Fibroblast of lung (primary cell): Measurements from ENCODE around the gene ZC3H14. TPM values are rescaled to one million over a fixed set of nuclear protein-coding genes. Genes with fewer than 3 reads are reported as not detected.

Source experiments
- DNase-seq, 2 donors: peaks; one replicate each; pipeline versions ENCODE4 v3.0.0 to v3.0.0-alpha.2; 2010; ENCODE audit warnings: low read depth in 2 of 2
- H2AFZ ChIP-seq: 2 replicates; pipeline ENCODE4 v1.5.1; 2012; ENCODE audit warnings: low read length, control low read depth, inconsistent platforms
- H3K27ac ChIP-seq: 2 replicates; pipeline ENCODE4 v1.5.1; 2011; ENCODE audit warnings: low read length, control low read depth; ENCODE audit not compliant: insufficient read depth
- H3K27me3 ChIP-seq: 2 replicates; pipeline ENCODE4 v1.5.1; 2011; ENCODE audit warnings: mild to moderate bottlenecking, low read length; ENCODE audit not compliant: control insufficient read depth, insufficient read depth
- H3K36me3 ChIP-seq: 2 replicates; pipeline ENCODE4 v1.5.1; 2011; ENCODE audit warnings: low read length; ENCODE audit not compliant: control insufficient read depth, insufficient read depth
- H3K4me1 ChIP-seq: 2 replicates; pipeline ENCODE4 v1.5.1; 2011; ENCODE audit warnings: low read length; ENCODE audit not compliant: control insufficient read depth, insufficient read depth; ENCODE audit errors: extremely low read depth
- H3K4me2 ChIP-seq: 2 replicates; pipeline ENCODE4 v1.5.1; 2011; ENCODE audit warnings: low read length, control low read depth; ENCODE audit not compliant: insufficient read depth; ENCODE audit errors: extremely low read depth
- H3K4me3 ChIP-seq, 4 experiments: fragments of 200-600 bp in 1 of 4; sonication (generic) in 1 of 4; replicated peaks in 1 of 4; 2 replicates each; pipeline ENCODE4 v1.5.1; 2011 to 2016; ENCODE audit warnings: low read length in 4 of 4, low read depth in 3 of 4, mild to moderate bottlenecking in 3 of 4, control low read depth in 2 of 4, inconsistent platforms in 1 of 4, mixed read lengths in 1 of 4; ENCODE audit not compliant: insufficient read depth in 1 of 4; ENCODE audit errors: control extremely low read depth in 1 of 4
- H3K79me2 ChIP-seq: 2 replicates; pipeline ENCODE4 v1.5.1; 2012; ENCODE audit warnings: mild to moderate bottlenecking, low read length, inconsistent platforms; ENCODE audit not compliant: control insufficient read depth, insufficient read depth
- H3K9ac ChIP-seq: 2 replicates; pipeline ENCODE4 v1.5.1; 2011; ENCODE audit warnings: mild to moderate bottlenecking, low read length, control low read depth; ENCODE audit not compliant: insufficient read depth
- H3K9me3 ChIP-seq: 2 replicates; pipeline ENCODE4 v1.5.1; 2012; ENCODE audit warnings: low read depth, low read length; ENCODE audit not compliant: control insufficient read depth, insufficient read depth
- H4K20me1 ChIP-seq: 2 replicates; pipeline ENCODE4 v1.5.1; 2011; ENCODE audit warnings: low read length; ENCODE audit not compliant: control insufficient read depth, insufficient read depth; ENCODE audit errors: extremely low read depth
- EZH2 ChIP-seq: IDR thresholded peaks from 2 replicates; pipeline ENCODE4 v1.5.1; 2012; ENCODE audit warnings: low read length, control low read depth, mild to moderate bottlenecking; ENCODE audit errors: missing control alignments
- polyA plus RNA-seq, 2 donors: library from polyadenylated mRNA; depleted of rRNA in 1 of 2; stranded (reverse) in 1 of 2; unstranded in 1 of 2; fragments of >200 nt; gene quantifications; 2 replicates each; pipeline ENCODE4 v1.2.1, GENCODE V29; 2011 to 2012; ENCODE audit warnings: missing spikeins in 1 of 2
- total RNA-seq: library from RNA; depleted of rRNA; stranded (reverse); fragments of >200 nt; gene quantifications from 2 replicates; pipeline ENCODE4 v1.2.1, GENCODE V29; 2014
- TF ChIP-seq, protein P1 (sequence below), 2 donors: IDR thresholded peaks in 1 of 2; conservative IDR thresholded peaks in 1 of 2; 1 replicate in 1 of 2; 2 replicates in 1 of 2; pipeline ENCODE4 v1.5.1; 2011 to 2012; ENCODE audit warnings: low read length in 2 of 2, control low read depth in 1 of 2, inconsistent platforms in 1 of 2, low read depth in 1 of 2, mild to moderate bottlenecking in 1 of 2

ZC3H14 gene
- total and polyA plus RNA-seq, 2 donors (not counting 1 experiment from before 2014, with no cell fraction given), result 71.0 to 77.4 TPM

DNA sequence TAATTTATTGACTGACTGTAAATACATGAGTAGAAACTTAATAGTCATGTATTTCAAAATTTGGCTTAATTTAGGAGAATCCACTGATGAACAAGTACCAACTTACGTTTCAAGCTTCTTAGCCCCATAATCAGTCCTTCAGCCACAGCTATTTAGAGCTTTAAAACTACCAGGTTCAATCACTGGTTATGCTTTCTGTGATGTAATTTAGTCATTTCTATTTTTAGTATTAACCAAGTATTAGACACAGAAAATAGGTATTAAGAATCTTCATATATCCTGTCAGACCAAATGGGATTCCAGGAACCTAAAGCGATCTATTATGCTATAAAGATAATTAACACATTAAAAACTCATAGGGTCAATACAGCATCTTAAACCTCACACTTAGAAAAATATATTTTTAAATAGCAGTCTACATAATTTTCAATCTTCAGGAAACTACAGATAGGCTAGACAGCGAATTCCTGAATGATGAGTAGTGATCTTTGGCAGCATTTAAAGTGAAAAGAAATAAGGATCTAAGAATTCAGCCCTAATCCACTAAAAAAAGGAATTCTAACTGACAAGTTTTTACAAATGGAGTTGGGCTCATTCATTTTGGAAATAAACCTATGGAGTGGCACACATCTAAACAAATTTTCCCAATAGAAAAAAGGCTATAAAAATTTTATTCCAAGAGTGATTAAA is 51.5 kb downstream of the ZC3H14 start:
- Histone ChIP-seq H2AFZ (no peak overlapping the region), H3K27ac (no peak overlapping the region), H3K27me3 (no peaks in the 10 kb centered on the region), H3K4me1 (peaks cover 14% of the 10 kb centered on the region), H3K9me3 (no peaks in the 10 kb centered on the region), H3K36me3 (peaks cover 5% of the 10 kb centered on the region), H3K79me2 (no peaks in the 10 kb centered on the region), H3K4me3 (no peak overlapping the region), H3K4me2 (peak overlapping the region; percentile 48), H4K20me1 (no peaks in the 10 kb centered on the region), H3K9ac (no peak overlapping the region)
- no peak for TF ChIP-seq EZH2
- TF ChIP-seq, protein P1, sequence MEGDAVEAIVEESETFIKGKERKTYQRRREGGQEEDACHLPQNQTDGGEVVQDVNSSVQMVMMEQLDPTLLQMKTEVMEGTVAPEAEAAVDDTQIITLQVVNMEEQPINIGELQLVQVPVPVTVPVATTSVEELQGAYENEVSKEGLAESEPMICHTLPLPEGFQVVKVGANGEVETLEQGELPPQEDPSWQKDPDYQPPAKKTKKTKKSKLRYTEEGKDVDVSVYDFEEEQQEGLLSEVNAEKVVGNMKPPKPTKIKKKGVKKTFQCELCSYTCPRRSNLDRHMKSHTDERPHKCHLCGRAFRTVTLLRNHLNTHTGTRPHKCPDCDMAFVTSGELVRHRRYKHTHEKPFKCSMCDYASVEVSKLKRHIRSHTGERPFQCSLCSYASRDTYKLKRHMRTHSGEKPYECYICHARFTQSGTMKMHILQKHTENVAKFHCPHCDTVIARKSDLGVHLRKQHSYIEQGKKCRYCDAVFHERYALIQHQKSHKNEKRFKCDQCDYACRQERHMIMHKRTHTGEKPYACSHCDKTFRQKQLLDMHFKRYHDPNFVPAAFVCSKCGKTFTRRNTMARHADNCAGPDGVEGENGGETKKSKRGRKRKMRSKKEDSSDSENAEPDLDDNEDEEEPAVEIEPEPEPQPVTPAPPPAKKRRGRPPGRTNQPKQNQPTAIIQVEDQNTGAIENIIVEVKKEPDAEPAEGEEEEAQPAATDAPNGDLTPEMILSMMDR (conservative IDR thresholded peaks at IDR 0.05 in 1 of 2, IDR thresholded peaks at IDR 0.05 in 1 of 2; ENCODE audit: low read depth in 1 of 2, low read length in 2 of 2), result no peak
- peak; percentile 77 to 86 for DNase-seq

DNA sequence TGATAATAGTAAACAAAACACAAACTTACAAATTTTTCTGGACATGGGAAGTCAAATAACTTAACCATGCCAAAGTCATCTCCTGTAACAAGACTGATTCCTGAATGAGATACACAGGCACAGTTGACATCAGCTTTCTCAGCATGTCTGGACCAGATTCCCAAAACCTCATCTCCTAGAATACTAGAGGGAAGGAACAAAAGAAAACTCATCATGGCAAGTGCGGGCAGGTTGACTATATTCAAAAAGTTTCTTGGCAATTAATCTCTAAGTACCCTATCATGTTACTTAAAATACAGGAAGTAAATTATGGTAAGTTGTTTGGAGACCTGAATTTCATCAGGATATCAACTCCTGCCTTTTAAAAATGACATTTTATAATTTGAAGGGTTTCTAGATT is 53.9 kb downstream of the ZC3H14 start:
- H2AFZ ChIP-seq, result no peak overlapping the region
- no peak overlapping the region for H3K4me3 ChIP-seq
- no peaks in the 10 kb centered on the region for H3K27me3 ChIP-seq
- no peaks in the 10 kb centered on the region for H3K9me3 ChIP-seq
- H3K79me2 ChIP-seq, result no peaks in the 10 kb centered on the region
- no peak overlapping the region for H3K4me2 ChIP-seq
- H3K36me3 ChIP-seq, result no peaks in the 10 kb centered on the region
- TF ChIP-seq, protein P1 (conservative IDR thresholded peaks at IDR 0.05 in 1 of 2, IDR thresholded peaks at IDR 0.05 in 1 of 2; ENCODE audit: low read depth in 1 of 2, low read length in 2 of 2), result no peak
- TF ChIP-seq EZH2, result no peak
- H3K4me1 ChIP-seq, result peaks cover 14% of the 10 kb centered on the region
- H3K9ac ChIP-seq, result no peak overlapping the region
- H3K27ac ChIP-seq, result no peak overlapping the region
- no peaks in the 10 kb centered on the region for H4K20me1 ChIP-seq
- no peak for DNase-seq

DNA sequence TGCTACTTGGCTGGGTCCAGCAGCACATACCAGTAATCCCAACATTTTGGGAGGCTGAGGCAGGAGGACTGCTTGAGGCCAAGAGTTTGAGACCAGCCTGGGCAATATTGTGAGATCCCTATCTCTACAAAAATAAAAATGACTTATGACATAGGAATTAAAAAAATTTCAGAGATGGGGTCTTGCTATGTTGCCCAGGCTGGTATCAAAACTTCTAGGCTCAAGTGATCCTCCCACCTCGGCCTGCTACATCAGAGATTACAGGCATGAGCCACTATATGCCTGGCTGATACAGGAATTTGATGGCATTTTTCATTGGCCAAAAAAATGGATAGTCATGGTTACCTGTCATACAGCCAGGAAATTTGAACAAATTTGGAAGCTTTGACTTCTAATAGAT is 54.6 kb downstream of the ZC3H14 start:
- Histone ChIP-seq H4K20me1 (no peaks in the 10 kb centered on the region), H3K9ac (no peak overlapping the region), H3K36me3 (no peaks in the 10 kb centered on the region), H3K27ac (no peak overlapping the region), H3K4me3 (no peak overlapping the region), H3K4me2 (no peak overlapping the region), H2AFZ (no peak overlapping the region), H3K79me2 (no peaks in the 10 kb centered on the region), H3K27me3 (no peaks in the 10 kb centered on the region), H3K9me3 (no peaks in the 10 kb centered on the region), H3K4me1 (peaks cover 10% of the 10 kb centered on the region)
- TF ChIP-seq EZH2, result no peak
- TF ChIP-seq, protein P1 (conservative IDR thresholded peaks at IDR 0.05 in 1 of 2, IDR thresholded peaks at IDR 0.05 in 1 of 2; ENCODE audit: low read depth in 1 of 2, low read length in 2 of 2), result no peak
- no peak for DNase-seq
